Measurements from ENCODE around the gene TPI1. TPM values are rescaled to one million over a fixed set of nuclear protein-coding genes. Genes with fewer than 3 reads are reported as not detected.
A peak's percentile ranks its signal among the peaks of the same experiment; 100 is the strongest.

TPI1 gene
- total and polyA plus RNA-seq, 5 donors, result 707 to 872 (median 730) TPM

- DNase-seq (peak in 2 of 3 donors; percentile 76 to 79), ATAC-seq (peak; percentile 18 to 19)
- under 1% methylated on average over 71 of the region's 71 CpGs for WGBS
- intact Hi-C loops (cut with DNase I), result loop anchor here (5.0 to 10.0 kb wide), 4 partner anchors 74 to 214 kb away; partner anchors contain the start of gene MLF2 (in 3 of the 4)
- H3K4me3 ChIP-seq (ENCODE audit: low read length), result peak overlapping the region; percentile 75
- no peaks in the 10 kb centered on the region for H3K9me3 ChIP-seq (ENCODE audit: control insufficient read depth, low read length)
- peak overlapping the region; percentile 48 for H3K27ac ChIP-seq (ENCODE audit: low read length)
- no peaks in the 10 kb centered on the region for H3K27me3 ChIP-seq (ENCODE audit: control insufficient read depth, insufficient read depth)
- H3K4me1 ChIP-seq (ENCODE audit: control insufficient read depth, insufficient read depth, low read length), result peaks cover 2% of the 10 kb centered on the region
These were observed 38.4 kb upstream of the TPI1 start for GRCh38 chr12:6828781-6829535.

DNA sequence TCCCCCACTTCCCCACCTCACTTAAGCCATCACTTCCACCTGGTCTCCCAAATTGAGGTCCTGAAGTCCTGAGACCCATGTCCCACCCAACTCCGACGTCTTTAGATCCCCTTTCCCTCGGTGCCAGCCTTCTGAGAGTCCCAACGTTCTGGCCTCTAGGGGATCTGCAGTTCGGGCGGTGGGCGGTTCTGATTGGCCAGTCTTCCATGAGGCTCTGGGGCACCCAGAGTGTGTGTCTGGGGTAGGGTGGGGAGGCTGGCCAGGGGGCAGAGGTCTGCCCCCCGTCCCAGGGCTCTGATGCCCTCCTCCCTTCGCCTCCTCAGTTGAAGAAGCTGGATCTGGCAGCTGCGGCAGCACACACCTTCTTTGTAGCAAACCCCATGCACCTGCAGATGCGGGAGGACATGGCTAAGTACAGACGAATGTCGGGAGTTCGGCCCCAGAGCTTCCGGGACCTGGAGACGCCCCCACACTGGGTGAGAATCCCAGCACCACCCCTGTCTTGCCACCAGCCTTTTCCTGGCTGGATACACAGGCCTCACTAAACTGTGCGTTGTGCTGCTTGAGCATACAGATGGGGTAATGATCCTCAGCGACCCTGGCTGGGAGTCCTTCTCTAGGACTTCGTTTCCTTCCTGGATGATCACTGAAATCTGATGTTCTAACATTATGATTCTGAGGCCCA is 37.7 kb upstream of the TPI1 start:
- Histone ChIP-seq H3K4me1 (ENCODE audit: control insufficient read depth, insufficient read depth, low read length) (peaks cover 2% of the 10 kb centered on the region), H3K9me3 (ENCODE audit: control insufficient read depth, low read length) (no peaks in the 10 kb centered on the region), H3K4me3 (ENCODE audit: low read length) (peak overlapping the region; percentile 75), H3K27ac (ENCODE audit: low read length) (peak overlapping the region; percentile 48), H3K27me3 (ENCODE audit: control insufficient read depth, insufficient read depth) (no peaks in the 10 kb centered on the region)
- peak in 1 of 3 donors; percentile 77 for DNase-seq
- WGBS, result 44% methylated on average over 19 of the region's 19 CpGs
- ATAC-seq, result peak; percentile 2
- intact Hi-C loops (cut with DNase I), result loop anchor here (5.0 to 10.0 kb wide), 4 partner anchors 75 to 215 kb away; partner anchors contain the start of gene MLF2 (in 3 of the 4)

GRCh38 chr12:6830286-6830890 is 36.9 kb upstream of the TPI1 start:
- Histone ChIP-seq H3K9me3 (ENCODE audit: control insufficient read depth, low read length) (no peaks in the 10 kb centered on the region), H3K27me3 (ENCODE audit: control insufficient read depth, insufficient read depth) (no peaks in the 10 kb centered on the region), H3K4me3 (ENCODE audit: low read length) (no peak overlapping the region), H3K27ac (ENCODE audit: low read length) (no peak overlapping the region), H3K4me1 (ENCODE audit: control insufficient read depth, insufficient read depth, low read length) (peaks cover 2% of the 10 kb centered on the region)
- DNase-seq (no peak), ATAC-seq (no peak)
- 78% methylated on average over 11 of the region's 11 CpGs for WGBS
- intact Hi-C loops (cut with DNase I), result no loop called here

DNA sequence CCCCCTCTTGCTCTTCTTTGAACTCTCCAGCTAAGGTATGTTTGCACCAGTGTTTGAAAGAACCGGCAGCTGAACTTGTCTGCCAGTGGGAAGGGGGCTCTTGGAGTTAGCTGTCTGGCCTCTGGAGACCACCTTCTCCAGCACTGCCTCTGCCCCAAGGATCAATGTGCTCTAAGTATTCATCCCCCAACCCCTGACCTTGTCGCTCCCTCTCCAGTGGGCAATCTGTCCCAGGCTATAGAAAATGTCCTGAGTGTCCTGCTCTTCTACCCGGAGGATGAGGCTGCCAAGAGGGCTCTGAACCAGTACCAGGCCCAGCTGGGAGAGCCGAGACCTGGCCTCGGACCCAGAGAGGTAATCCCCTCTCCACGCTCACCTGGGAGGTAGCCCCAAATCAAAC is 36.3 kb upstream of the TPI1 start:
- ATAC-seq, result no peak
- Histone ChIP-seq H3K4me1 (ENCODE audit: control insufficient read depth, insufficient read depth, low read length) (peaks cover 2% of the 10 kb centered on the region), H3K27ac (ENCODE audit: low read length) (no peak overlapping the region), H3K27me3 (ENCODE audit: control insufficient read depth, insufficient read depth) (no peaks in the 10 kb centered on the region), H3K4me3 (ENCODE audit: low read length) (no peak overlapping the region), H3K9me3 (ENCODE audit: control insufficient read depth, low read length) (no peaks in the 10 kb centered on the region)
- intact Hi-C loops (cut with DNase I), result no loop called here
- DNase-seq, result no peak
- WGBS, result 87% methylated on average over 6 of the region's 6 CpGs

DNA sequence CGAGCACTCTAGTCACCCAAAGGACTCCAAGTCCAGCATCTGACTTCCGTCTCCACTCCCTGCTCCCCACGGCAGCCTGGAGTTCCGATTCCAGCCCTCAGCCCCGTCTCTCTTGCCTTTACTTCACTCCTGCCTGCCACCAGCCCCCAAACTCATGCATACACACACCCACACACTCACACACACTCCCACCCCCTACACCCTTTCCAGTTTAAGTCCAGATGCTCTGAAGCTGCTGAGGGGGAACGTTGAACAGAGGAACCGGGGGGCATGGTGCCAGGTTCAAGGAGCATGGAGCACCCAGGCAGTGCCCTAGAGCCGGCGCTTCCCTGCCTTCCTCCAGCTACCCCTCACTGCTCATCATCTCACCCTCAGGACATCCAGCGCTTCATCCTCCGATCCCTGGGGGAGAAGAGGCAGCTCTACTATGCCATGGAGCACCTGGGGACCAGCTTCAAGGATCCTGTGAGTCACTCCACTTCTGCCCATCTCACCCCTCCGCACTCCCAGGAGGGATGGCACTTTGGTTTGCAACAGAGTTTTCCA is 35.8 kb upstream of the TPI1 start:
- H3K4me3 ChIP-seq (ENCODE audit: low read length), result no peak overlapping the region
- H3K27ac ChIP-seq (ENCODE audit: low read length), result no peak overlapping the region
- H3K9me3 ChIP-seq (ENCODE audit: control insufficient read depth, low read length), result no peaks in the 10 kb centered on the region
- no peak for ATAC-seq
- H3K4me1 ChIP-seq (ENCODE audit: control insufficient read depth, insufficient read depth, low read length), result peaks cover 2% of the 10 kb centered on the region
- 83% methylated on average over 12 of the region's 12 CpGs for WGBS
- no peaks in the 10 kb centered on the region for H3K27me3 ChIP-seq (ENCODE audit: control insufficient read depth, insufficient read depth)
- intact Hi-C loops (cut with DNase I), result no loop called here
- no peak for DNase-seq

- intact Hi-C loops (cut with DNase I), result no loop called here
- H3K9me3 ChIP-seq (ENCODE audit: control insufficient read depth, low read length), result no peaks in the 10 kb centered on the region
- WGBS, result 79% methylated on average over 4 of the region's 4 CpGs
- ATAC-seq, result no peak
- H3K4me3 ChIP-seq (ENCODE audit: low read length), result no peak overlapping the region
- H3K4me1 ChIP-seq (ENCODE audit: control insufficient read depth, insufficient read depth, low read length), result peaks cover 2% of the 10 kb centered on the region
- no peak for DNase-seq
- no peaks in the 10 kb centered on the region for H3K27me3 ChIP-seq (ENCODE audit: control insufficient read depth, insufficient read depth)
- no peak overlapping the region for H3K27ac ChIP-seq (ENCODE audit: low read length)
These were observed 35.2 kb upstream of the TPI1 start for GRCh38 chr12:6832125-6832524.

- Histone ChIP-seq H3K9me3 (ENCODE audit: control insufficient read depth, low read length) (no peaks in the 10 kb centered on the region), H3K4me1 (ENCODE audit: control insufficient read depth, insufficient read depth, low read length) (no peaks in the 10 kb centered on the region), H3K4me3 (ENCODE audit: low read length) (peak overlapping the region; percentile 2), H3K27ac (ENCODE audit: low read length) (peak overlapping the region; percentile 73), H3K27me3 (ENCODE audit: control insufficient read depth, insufficient read depth) (no peaks in the 10 kb centered on the region)
- WGBS, result 67% methylated on average over 6 of the region's 6 CpGs
- peak in 1 of 2 donors; percentile 6 for ATAC-seq
- no peak for DNase-seq
- intact Hi-C loops (cut with DNase I), result no loop called here
These were observed 34.0 kb upstream of the TPI1 start for GRCh38 chr12:6833189-6833890.

- intact Hi-C loops (cut with DNase I), result no loop called here
- peak overlapping the region; percentile 2 for H3K4me3 ChIP-seq (ENCODE audit: low read length)
- H3K27ac ChIP-seq (ENCODE audit: low read length), result no peak overlapping the region
- no peaks in the 10 kb centered on the region for H3K9me3 ChIP-seq (ENCODE audit: control insufficient read depth, low read length)
- no peaks in the 10 kb centered on the region for H3K4me1 ChIP-seq (ENCODE audit: control insufficient read depth, insufficient read depth, low read length)
- 73% methylated on average over 1 of the region's 1 CpG for WGBS
- no peak for ATAC-seq
- no peaks in the 10 kb centered on the region for H3K27me3 ChIP-seq (ENCODE audit: control insufficient read depth, insufficient read depth)
- no peak for DNase-seq
These were observed 33.1 kb upstream of the TPI1 start for GRCh38 chr12:6834254-6834653.

DNA sequence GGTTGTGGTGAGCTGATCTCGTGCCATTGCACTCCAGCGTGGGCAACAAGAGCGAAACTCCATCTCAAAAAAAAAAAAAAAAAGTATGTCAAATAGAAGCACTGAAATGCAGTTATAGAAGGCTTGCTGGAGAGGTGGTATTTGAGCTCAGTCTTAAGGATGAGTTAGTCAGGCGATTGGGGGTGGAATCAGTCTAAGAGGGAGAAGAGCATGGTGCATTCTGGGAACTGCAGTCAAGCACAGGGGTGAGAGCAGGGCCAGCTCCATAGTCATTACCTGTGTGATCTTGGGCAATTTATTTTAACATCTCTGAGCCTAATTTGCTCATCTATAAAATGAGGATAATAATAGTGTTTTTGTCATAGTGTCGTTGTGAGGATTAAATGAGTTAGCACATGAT is 32.5 kb upstream of the TPI1 start:
- peak in 1 of 3 donors; percentile 29 for DNase-seq
- Histone ChIP-seq H3K27ac (ENCODE audit: low read length) (no peak overlapping the region), H3K9me3 (ENCODE audit: control insufficient read depth, low read length) (no peaks in the 10 kb centered on the region), H3K4me1 (ENCODE audit: control insufficient read depth, insufficient read depth, low read length) (no peaks in the 10 kb centered on the region), H3K4me3 (ENCODE audit: low read length) (no peak overlapping the region), H3K27me3 (ENCODE audit: control insufficient read depth, insufficient read depth) (no peaks in the 10 kb centered on the region)
- intact Hi-C loops (cut with DNase I), result no loop called here
- 84% methylated on average over 5 of the region's 5 CpGs for WGBS
- ATAC-seq, result no peak

- H3K27ac ChIP-seq (ENCODE audit: low read length), result no peak overlapping the region
- WGBS, result 88% methylated on average over 16 of the region's 16 CpGs
- peak in 1 of 3 donors; percentile 50 for DNase-seq
- ATAC-seq, result no peak
- no peaks in the 10 kb centered on the region for H3K9me3 ChIP-seq (ENCODE audit: control insufficient read depth, low read length)
- intact Hi-C loops (cut with DNase I), result no loop called here
- no peak overlapping the region for H3K4me3 ChIP-seq (ENCODE audit: low read length)
- no peaks in the 10 kb centered on the region for H3K4me1 ChIP-seq (ENCODE audit: control insufficient read depth, insufficient read depth, low read length)
- H3K27me3 ChIP-seq (ENCODE audit: control insufficient read depth, insufficient read depth), result no peaks in the 10 kb centered on the region
These were observed 30.5 kb upstream of the TPI1 start for GRCh38 chr12:6836851-6837250.

All from right cardiac atrium (tissue), 5 donors.